GM18519 (cell line): ENCODE data around the gene FIBIN.
"Not testable (repeated sequence)": the region's sequence is repeated elsewhere in the genome, so short reads cannot be mapped to it uniquely, and the experiment has no call there.

Experiments
- ATAC-seq: cut with Tn5 transposase; IDR thresholded peaks from one replicate; pipeline ENCODE4 v1.9.1; 2021; ENCODE audit warnings: mild to moderate bottlenecking, moderate library complexity; ENCODE audit not compliant: unreplicated experiment, low FRiP score

FIBIN gene

DNA sequence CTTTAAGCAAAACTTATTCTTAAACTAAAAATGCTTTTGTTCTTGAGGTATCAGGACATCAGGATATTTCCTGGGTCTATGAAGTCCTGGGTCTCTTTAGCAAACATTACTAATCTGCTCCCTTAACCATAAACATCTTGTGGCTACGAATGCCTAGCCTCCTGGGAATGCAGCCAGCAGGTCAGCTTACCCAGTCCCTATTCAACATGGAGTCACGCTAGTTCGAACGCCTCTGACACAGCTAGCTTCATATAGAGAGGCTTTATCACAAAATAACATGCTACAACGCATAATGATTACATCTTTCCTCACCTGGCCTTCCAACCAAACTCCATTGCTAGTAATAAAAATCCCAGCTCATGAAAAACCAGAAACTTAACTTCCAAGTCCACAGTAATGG is 17.5 kb upstream of the FIBIN start:
- no peak for ATAC-seq

- not testable (repeated sequence) for ATAC-seq
These were observed 16.7 kb upstream of the FIBIN start for GRCh38 chr11:26977209-26977608.

DNA sequence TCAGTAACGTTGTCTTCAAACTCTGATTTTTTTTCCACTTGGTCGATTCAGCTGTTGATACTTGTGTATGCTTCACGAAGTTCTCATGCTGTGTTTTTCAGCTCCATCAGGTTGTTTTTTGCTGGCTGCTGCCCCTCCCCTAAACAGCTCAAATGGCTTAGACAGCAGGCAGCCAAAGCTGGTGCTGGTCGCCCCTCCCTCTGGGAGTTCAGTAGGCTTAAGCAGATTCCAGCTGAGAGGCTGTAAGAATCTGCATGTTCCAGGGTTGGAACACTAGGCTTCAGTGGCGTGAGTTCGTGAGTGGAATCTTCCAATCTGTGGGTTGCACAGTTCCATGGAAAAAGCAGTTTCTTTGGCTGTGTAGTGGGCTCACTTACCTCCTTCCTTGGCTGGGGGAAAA is 10.3 kb upstream of the FIBIN start:
- no peak for ATAC-seq

- no peak for ATAC-seq
These were observed 8.4 kb upstream of the FIBIN start for GRCh38 chr11:26985470-26985869.

DNA sequence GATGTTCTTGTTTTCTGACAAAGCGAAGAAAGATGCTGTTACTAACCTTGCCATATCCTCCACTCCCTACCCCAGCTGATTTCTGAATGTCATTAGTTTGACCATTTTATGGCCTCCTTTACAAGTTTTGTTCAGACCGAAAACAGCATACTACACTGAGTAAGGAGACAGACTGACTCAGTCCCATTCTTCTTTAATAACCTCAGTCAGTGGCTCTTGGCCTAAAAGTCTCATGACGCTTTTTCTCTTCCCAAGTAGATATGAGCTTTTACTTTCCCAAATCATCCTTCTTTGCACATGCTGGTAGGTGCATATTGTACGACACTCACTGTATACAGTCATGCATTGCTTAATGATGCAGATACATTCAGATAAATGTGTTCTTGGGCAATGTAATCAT is 8.0 kb upstream of the FIBIN start:
- ATAC-seq: no peak

DNA sequence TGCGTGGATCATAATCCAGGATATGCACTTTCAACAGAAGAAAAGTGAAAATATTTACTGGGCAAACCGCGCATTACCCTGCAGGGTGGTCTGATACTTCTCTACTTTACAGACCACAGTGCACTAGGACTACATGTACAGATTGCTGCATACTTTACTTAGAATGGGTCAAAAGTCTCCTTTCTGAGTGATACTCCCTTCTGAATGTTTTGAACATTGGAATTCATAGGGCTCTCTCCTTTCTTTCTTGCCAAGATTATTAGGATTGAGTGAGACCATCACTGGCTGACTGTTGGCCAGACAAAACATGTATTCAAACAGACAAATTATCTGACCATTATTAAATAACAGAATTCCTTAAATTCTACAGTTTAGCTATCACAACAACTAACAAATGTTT is 6.6 kb upstream of the FIBIN start:
- no peak for ATAC-seq

- ATAC-seq: no peak
These were observed 6.2 kb upstream of the FIBIN start for GRCh38 chr11:26987731-26988130.

GRCh38 chr11:26992031-26992541 is 1.8 kb upstream of the FIBIN start:
- ATAC-seq: no peak

DNA sequence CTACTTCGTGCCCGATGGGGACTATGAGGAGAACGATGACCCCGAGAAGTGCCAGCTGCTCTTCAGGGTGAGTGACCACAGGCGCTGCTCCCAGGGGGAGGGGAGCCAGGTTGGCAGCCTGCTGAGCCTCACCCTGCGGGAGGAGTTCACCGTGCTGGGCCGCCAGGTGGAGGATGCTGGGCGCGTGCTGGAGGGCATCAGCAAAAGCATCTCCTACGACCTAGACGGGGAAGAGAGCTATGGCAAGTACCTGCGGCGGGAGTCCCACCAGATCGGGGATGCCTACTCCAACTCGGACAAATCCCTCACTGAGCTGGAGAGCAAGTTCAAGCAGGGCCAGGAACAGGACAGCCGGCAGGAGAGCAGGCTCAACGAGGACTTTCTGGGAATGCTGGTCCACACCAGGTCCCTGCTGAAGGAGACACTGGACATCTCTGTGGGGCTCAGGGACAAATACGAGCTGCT is 751 bp downstream of the FIBIN start:
- ATAC-seq: no peak

DNA sequence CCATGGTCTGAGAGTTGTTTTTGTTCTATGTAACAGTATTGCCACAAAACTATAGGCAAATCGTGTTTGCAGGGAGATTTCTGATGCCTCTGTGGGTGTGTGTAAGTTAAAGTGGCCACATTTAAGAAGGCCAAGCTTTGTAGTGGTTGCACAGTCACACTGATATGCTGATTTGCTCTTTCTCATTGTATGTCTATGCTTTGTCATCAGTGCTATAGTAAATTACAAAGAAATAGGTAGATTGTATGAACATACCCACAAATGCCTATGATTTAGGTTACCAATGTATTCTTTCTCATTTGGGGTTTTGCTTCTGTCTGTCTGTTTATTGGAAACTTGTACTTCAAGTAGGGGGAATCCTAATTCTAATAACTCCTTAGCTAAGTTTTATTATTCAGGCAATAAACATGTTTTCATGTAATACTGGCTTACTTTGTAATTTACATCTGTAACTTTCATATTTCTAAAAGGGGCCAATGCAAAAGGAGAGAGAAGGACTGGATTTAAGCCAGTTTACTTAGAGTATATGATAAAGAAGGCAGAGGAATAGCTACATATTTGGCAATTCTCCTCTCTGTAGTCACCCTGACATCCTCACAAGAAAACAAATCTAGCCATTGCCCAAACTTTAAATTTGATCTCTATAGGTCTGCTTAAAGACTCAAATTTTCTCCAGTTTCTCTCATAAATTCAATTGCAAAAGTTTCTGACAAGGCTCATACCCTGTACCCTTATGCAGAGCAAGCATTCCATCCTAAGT is 2.0 kb downstream of the FIBIN start:
- no peak for ATAC-seq

GRCh38 chr11:26997378-26997777 is 3.5 kb downstream of the FIBIN start:
- no peak for ATAC-seq

DNA sequence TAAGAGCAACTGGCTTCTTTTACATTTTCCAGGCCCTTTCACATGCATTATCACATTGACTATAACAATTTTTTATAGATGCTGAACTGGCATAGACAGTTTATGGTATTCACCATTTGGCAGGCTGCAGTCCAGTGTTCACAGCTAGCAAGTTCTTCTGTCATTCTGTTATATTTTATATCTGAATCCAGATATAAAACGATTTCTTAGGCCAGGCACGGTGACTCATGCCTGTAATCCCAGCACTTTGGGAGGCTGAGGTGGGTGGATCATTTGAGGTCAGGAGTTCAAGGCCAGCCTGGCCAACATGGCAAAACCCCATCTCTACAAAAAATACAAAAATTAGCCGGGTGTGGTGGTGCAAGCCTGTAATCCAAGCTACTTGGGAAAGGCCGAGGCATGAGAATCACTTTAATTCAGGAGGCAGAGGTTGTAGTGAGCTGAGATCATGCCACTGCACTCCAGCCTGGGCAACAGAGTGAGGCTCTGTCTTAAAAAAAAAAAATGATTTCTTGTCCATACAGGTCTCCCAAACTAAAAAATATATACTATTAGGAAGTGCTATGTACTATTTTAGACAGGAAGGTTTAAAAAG is 7.3 kb downstream of the FIBIN start:
- ATAC-seq: not testable (repeated sequence)

DNA sequence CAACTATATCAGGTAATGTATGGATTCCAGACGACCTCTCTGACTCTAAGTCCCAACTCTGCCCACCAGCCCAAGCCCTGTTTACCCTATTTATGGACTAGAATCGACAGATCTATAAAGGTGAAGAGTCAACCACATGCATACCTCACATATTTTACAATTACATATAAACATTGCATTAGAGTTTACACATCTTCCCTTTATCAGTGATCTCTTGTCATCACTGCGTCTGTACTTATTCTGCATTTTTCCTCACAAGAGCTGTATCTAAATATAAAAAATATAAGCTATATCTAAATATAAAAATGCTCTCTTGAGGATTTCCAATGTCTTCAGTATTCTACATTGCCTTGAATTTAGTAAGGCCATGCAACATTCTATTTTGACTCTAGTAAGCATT is 8.5 kb downstream of the FIBIN start:
- ATAC-seq: no peak

DNA sequence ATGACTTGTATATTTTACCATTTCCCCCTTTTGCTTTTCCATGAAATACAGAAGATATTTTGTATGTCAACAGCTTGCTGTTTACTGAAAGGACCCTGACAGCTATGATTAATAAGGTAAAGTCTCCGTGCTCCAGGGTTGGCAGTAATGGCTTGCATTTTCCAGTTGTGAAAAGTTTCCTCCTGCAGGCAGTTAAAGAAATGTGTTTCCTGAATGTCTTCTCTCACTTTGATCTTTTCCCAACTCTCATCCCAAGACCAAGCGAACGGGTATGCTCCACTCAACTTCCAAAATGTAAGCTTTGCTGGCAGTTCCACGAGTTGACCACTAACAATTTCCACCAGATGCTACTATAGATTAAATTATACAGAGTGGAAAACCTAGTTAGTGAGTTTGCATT is 8.9 kb downstream of the FIBIN start:
- no peak for ATAC-seq

GRCh38 chr11:27004103-27004502 is 10.2 kb downstream of the FIBIN start:
- no peak for ATAC-seq

DNA sequence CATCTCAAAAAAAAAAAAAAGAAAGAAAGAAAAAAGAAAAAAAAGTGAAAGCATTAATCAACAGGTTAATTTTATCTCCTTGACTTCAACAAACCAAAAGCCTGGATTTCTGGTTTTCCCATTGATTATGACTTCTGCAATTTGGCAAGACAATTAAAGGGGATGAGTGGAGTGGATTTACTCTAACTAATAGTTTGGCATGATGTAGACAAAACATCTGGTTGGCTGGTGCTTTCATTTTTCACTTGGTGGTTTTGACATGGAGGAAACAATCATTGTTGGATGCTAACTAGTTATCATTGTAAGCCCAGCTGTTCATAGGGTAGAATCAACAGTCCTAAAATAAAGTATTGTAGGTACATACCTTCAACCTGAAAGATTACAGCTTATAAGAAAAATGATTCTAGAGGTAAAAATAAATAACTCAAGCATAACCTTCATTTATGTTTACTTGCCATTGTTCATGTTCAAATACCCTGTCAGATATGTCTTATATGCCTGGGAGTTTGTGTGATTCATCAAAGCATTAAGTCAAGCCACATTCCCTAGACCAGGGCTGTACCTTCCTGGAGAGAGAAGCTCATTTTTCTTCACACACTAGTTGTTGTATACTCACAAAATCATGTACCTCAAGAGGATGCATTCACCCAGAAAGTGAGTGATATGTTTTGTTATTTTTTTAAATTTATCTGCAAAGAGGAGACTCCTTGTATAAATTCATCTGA is 15.1 kb downstream of the FIBIN start:
- ATAC-seq: no peak

DNA sequence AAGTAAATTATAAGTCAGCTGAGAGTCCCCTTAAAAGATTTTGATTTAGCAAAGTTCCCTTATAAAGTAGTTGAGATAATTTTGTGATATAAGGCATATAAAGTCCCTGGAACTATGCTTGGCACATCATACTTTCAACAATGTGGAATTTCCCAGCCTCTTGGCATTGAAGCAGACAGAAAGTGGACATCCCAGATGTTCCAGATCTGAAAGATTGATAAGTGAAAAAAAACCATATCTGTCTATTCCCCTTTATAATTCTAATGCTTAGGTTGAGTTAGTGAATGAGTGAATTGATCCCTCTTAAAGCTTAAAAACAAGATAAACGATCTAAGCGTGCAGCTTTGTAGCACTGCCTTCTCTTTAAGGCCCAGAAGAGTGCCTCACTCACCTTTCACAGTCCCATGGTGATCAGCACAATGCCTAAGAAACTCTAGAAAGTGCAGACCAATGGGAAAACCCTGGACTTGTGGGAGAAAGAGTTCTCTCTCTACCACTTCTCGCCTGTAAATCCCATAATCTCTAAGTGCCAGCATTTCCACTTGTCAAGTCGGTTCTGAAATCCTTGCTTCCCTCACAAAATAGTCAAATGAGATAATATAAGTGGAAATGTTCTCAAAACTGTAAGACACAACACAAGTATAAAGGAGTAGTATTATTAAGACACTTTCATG is 17.8 kb downstream of the FIBIN start:
- no peak for ATAC-seq

DNA sequence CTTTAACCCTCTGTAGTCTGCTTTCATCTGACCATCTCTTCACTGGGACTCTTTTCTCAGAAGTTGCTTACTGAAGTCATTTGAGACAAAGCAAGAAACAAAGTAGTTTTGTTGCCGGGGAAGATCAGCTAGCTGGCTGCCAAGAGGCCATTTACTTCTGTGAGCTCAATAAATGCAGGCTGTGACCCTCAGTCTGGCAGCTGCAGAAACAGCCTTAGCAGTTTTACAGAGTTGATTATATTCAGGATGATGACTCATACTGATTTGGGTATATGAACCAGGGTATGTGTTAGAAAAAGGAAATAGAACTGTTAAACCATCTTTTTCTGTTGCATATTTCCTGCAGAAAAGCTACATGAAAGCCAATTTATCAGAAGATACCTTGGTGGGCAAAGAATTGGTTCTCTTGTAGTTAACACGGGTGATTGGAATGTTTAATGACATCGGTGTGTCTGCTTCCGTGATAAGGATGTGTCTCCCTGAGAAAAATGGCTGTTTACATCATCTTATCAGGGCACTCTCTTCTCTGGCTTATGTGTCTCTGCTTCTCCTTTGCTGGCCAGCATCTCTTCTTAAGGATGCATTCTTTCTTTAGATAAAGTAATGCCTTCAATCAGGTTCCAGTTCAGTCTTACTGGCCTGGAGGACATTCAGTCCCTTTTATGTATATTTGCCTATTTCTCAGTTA is 18.5 kb downstream of the FIBIN start:
- no peak for ATAC-seq

GRCh38 chr11:27013781-27014361 is 20.0 kb downstream of the FIBIN start:
- ATAC-seq: no peak
